Retinal pigment epithelial cell (primary cell): Measurements from ENCODE around the gene MARCHF10.
A peak's percentile ranks its signal among the peaks of the same experiment; 100 is the strongest.

Experiments used
- DNase-seq: peaks from one replicate; pipeline ENCODE4 v3.0.0-alpha.2; 2010; ENCODE audit warnings: low read depth
- H3K4me3 ChIP-seq: 2 replicates; pipeline ENCODE4 v1.5.1; 2011; ENCODE audit warnings: mild to moderate bottlenecking, low read length, control low read depth, moderate library complexity
- TF ChIP-seq, protein P1 (sequence below): conservative IDR thresholded peaks from 2 replicates; pipeline ENCODE4 v1.5.1; 2011; ENCODE audit warnings: low read depth, low read length, control low read depth, inconsistent platforms

Gene MARCHF10

DNA sequence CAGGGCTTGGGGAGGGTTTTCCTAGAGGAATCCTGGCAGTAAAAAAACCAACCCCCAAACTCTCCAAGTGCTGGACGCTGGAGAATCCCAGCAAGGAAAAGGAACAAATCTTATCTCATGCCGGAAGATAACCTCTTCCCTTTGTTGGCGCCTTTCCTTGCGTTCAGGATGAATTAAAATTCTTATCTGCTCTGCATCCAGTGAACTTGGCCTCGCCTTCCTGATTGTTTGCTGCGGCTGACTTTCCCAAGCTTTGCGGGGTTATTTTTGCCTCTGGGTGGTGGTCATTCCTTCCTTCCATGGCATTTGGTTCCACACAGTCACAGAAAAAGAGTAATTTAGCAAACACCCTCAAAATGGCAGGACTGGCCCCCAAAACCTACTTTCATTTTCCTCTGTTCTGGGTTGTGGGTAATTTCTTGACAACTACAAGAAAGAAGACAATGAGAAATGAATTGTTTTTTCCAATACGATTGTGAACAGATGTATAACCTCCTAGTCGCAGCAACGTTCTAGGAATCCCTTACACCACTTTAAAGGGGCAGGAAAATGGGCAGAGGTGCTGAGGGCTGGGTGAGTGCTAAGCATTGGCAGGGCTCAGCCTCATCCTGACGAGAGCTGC is 102.8 kb downstream of the MARCHF10 start:
- TF ChIP-seq, protein P1, sequence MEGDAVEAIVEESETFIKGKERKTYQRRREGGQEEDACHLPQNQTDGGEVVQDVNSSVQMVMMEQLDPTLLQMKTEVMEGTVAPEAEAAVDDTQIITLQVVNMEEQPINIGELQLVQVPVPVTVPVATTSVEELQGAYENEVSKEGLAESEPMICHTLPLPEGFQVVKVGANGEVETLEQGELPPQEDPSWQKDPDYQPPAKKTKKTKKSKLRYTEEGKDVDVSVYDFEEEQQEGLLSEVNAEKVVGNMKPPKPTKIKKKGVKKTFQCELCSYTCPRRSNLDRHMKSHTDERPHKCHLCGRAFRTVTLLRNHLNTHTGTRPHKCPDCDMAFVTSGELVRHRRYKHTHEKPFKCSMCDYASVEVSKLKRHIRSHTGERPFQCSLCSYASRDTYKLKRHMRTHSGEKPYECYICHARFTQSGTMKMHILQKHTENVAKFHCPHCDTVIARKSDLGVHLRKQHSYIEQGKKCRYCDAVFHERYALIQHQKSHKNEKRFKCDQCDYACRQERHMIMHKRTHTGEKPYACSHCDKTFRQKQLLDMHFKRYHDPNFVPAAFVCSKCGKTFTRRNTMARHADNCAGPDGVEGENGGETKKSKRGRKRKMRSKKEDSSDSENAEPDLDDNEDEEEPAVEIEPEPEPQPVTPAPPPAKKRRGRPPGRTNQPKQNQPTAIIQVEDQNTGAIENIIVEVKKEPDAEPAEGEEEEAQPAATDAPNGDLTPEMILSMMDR: no peak
- DNase-seq: no peak
- no peak overlapping the region for H3K4me3 ChIP-seq

DNA sequence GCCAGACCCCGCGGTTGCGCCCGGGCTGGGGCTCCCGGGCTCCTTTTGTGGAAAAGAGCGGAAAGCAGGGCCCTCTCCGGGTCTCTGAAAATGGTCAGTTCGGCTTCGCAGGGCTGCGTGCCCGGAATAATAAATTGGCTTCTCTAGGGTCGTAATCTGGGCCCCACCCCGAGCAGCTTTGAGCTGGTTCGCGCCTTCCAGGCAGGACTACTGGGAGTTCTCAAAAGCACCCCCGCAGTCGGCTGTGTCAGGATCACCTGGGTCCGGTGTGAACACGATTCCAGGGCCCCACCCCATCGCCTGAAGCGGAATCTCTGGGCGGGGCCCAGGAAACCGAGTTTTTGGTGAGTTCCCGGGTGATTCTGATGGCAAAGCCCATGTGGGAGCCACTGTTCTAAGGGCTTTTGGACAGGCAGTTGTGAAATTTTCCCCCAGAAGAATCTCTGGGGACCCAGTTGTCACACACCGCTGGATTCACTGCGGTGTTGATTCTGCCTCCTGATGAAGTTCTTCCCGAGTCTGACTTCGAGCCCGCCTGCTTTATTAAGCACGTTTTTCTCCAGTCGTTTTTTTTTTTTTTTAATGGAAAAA is 103.6 kb downstream of the MARCHF10 start:
- peak overlapping the region; percentile 54 for H3K4me3 ChIP-seq
- no peak for DNase-seq
- TF ChIP-seq, protein P1: no peak

DNA sequence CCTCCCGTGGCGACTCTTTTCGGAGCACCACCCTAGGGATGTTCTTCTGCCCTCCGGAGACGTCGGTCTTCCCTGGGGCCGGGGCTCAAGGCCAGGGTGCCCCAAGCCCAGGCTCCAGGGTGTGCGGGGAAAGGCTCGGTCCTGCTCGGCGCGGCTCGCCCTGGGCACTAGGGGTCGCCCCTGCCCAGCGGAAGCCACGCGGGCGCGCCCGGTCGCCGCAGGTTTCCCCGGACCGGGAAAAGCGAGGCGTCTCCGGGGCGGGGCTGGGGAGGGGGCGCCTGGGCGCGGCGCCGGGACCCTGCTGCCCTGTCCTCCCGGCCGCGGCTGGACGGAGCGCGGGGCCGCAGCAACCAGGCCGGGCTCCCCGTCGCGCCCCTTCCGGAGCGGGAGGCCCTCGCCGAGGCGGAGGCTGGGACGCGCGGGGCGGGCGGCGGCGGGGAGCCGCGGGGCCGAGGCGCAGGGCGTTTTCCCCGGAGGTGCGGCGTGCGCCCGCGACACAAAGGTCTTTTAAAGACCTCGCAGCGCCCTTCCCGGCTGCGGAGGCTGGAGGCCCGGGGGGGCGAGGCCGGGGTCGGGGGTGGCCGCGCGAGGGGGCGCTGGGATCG is 104.2 kb downstream of the MARCHF10 start:
- no peak for DNase-seq
- peak overlapping the region; percentile 54 for H3K4me3 ChIP-seq
- TF ChIP-seq, protein P1: peak; percentile 71

DNA sequence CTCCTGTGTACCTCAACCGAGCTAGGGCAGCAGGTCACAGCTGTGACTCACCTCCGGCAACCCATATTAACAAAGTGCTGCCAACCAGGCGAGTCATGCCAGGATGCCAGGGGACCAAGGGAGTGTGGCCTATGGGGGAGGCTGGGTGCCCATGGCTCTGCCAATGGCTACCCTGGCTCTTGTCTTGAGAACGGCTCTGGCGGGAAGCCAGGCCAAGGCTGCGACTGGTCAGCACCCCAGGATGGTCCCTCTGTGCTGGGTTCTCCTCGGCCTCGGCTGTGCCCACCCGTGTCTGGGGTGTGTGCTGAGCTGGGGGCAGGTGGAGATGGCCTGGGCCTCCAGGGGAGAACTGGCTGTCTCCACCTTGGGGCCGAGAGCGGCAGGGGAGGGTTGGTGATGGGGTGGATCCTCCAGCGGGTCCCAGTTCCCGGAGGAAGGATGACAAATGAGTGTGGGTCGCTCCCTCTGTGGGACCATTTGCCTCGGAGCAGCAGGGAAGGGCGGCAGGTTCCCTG is 104.8 kb downstream of the MARCHF10 start:
- H3K4me3 ChIP-seq: peak overlapping the region; percentile 27
- TF ChIP-seq, protein P1: no peak
- no peak for DNase-seq

DNA sequence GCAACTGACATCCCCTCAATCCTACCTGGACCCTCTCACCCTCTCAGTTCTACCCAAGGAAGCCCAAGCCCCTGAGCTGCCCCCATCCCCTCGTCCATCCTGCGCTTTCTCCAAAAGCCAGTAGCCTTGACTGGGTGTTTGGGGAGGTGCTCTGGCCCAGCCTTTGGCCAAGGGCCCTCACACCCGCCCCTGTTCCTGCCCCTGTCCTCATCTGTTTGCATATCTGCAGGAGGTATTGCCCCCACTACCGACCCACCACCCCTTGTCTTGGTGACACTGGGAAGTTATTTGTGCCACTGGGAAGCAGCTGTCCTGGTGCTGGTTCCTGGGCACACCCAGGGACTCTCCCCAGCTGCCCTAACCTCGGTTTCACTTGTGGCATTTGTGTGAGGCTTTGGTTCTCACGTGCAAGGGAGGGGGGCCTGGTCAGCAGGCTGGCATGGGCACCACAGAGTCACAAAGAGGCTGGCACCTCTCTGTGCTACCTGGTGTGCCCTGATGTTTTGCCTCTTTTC is 105.3 kb downstream of the MARCHF10 start:
- no peak overlapping the region for H3K4me3 ChIP-seq
- TF ChIP-seq, protein P1: no peak
- DNase-seq: no peak

DNA sequence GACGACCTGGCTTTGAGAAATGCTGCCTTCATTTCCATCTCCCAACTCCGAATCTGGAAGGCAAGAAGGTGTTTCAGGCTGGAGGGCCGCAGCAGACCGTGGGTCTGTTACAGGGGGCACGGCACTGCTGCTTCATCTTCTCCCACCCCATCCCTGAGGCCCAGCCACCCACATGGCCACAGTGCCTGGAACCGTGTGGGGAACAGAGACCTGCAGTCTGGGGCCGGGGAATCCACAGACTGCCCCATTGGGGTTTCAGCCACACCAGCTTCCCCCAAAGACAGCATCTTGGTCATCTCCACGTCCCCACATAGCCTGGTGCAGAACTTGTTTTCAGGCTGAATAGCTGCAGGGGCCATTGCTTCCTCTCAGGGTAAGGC is 106.4 kb downstream of the MARCHF10 start:
- TF ChIP-seq, protein P1: no peak
- no peak overlapping the region for H3K4me3 ChIP-seq
- DNase-seq: no peak
